ENCODE measurements around the gene SNU13. TPM values are rescaled to one million over a fixed set of nuclear protein-coding genes. Genes with fewer than 3 reads are reported as not detected.
"Not testable (repeated sequence)": the region's sequence is repeated elsewhere in the genome, so short reads cannot be mapped to it uniquely, and the experiment has no call there.

SNU13 gene
- total RNA-seq (119 and 144 TPM in 2 replicates), polyA plus RNA-seq (240 and 245 TPM in 2 replicates)

GRCh38 chr22:41688365-41689211 is at the start of gene SNU13:
Gene SNU13 (minus strand): TSS chr22:41688867. CDS start chr22:41688796, 71 bp downstream.
- no peaks in the 10 kb centered on the region for H4K20me1 ChIP-seq (ENCODE audit: insufficient read depth, poor library complexity, severe bottlenecking)
- peaks cover 45% of the 10 kb centered on the region for H3K79me2 ChIP-seq
- H2AFZ ChIP-seq, result peak within 1 kb of the TSS; percentile 69
- peak within 1 kb of the TSS; percentile 51 for H3K4me3 ChIP-seq
- 3% methylated on average over 61 of the region's 62 CpGs for WGBS (ENCODE audit: low lambda C conversion rate, missing lambda C conversion rate)
- no peaks in the 10 kb centered on the region for H3K9me2 ChIP-seq (replicated peaks; ENCODE audit: insufficient read depth)
- DNase-seq (ENCODE audit: low spot score), result peak; percentile 95
- no peaks in the 10 kb centered on the region for H3K36me3 ChIP-seq (replicated peaks; ENCODE audit: insufficient read depth, low read depth)
- H3K27me3 ChIP-seq, result no peaks in the 10 kb centered on the region
- peak within 1 kb of the TSS; percentile 95 for H3K27ac ChIP-seq
- H3K4me1 ChIP-seq (ENCODE audit: insufficient read depth), result peaks cover 9% of the 10 kb centered on the region
- no peaks in the 10 kb centered on the region for H3K9me3 ChIP-seq (ENCODE audit: low read depth)
- TF ChIP-seq EZH2 (IDR thresholded peaks at IDR 0.05; ENCODE audit: borderline replicate concordance), result no peak
- no peak for TF ChIP-seq EZH2phosphoT487 (IDR thresholded peaks at IDR 0.05; ENCODE audit: low read depth, severe bottlenecking, unreplicated experiment)
- TF ChIP-seq CTCF (IDR thresholded peaks at IDR 0.05; ENCODE audit: poor library complexity), result no peak
- peak within 1 kb of the TSS; percentile 88 for H3K4me2 ChIP-seq

GRCh38 chr22:41733241-41733640 is 44.6 kb upstream of the SNU13 start:
- H3K79me2 ChIP-seq; H3K27ac ChIP-seq; H3K4me3 ChIP-seq; H3K9me2 ChIP-seq (replicated peaks; ENCODE audit: insufficient read depth); H4K20me1 ChIP-seq (ENCODE audit: insufficient read depth, poor library complexity, severe bottlenecking); H3K4me1 ChIP-seq (ENCODE audit: insufficient read depth); H3K36me3 ChIP-seq (replicated peaks; ENCODE audit: insufficient read depth, low read depth); H3K27me3 ChIP-seq; DNase-seq (ENCODE audit: low spot score); H3K9me3 ChIP-seq (ENCODE audit: low read depth); H2AFZ ChIP-seq; H3K4me2 ChIP-seq: not testable (repeated sequence)
- 98% methylated on average over 4 of the region's 4 CpGs for WGBS (ENCODE audit: low lambda C conversion rate, missing lambda C conversion rate)

GRCh38 chr22:41732096-41732772 is 43.6 kb upstream of the SNU13 start:
- no peaks in the 10 kb centered on the region for H3K4me1 ChIP-seq (ENCODE audit: insufficient read depth)
- 88% methylated on average over 7 of the region's 7 CpGs for WGBS (ENCODE audit: low lambda C conversion rate, missing lambda C conversion rate)

More at GRCh38 chr22:41732096-41732772, 43.6 kb upstream of the SNU13 start:
- Histone ChIP-seq H2AFZ (no peak overlapping the region), H3K9me3 (ENCODE audit: low read depth) (no peaks in the 10 kb centered on the region), H4K20me1 (ENCODE audit: insufficient read depth, poor library complexity, severe bottlenecking) (no peaks in the 10 kb centered on the region), H3K27me3 (no peaks in the 10 kb centered on the region), H3K4me3 (no peak overlapping the region), H3K27ac (no peak overlapping the region), H3K4me2 (no peak overlapping the region), H3K79me2 (no peaks in the 10 kb centered on the region), H3K36me3 (replicated peaks; ENCODE audit: insufficient read depth, low read depth) (no peaks in the 10 kb centered on the region), H3K9me2 (replicated peaks; ENCODE audit: insufficient read depth) (no peaks in the 10 kb centered on the region)
- no peak for DNase-seq (ENCODE audit: low spot score)
- TF ChIP-seq CTCF (IDR thresholded peaks at IDR 0.05; ENCODE audit: poor library complexity) (no peak), EZH2phosphoT487 (IDR thresholded peaks at IDR 0.05; ENCODE audit: low read depth, severe bottlenecking, unreplicated experiment) (no peak), EZH2 (IDR thresholded peaks at IDR 0.05; ENCODE audit: borderline replicate concordance) (no peak)
